Neuronal stem cell (in vitro differentiated cells): ENCODE measurements around the gene EHD1.

Source experiments
- DNase-seq: peaks from one replicate; pipeline ENCODE4 v3.0.0-alpha.2; 2013; ENCODE audit warnings: low spot score
- H2AFZ ChIP-seq: one replicate; pipeline ENCODE4 v1.6.1; 2013; ENCODE audit warnings: mild to moderate bottlenecking, low read length, inconsistent platforms
- H2AK5ac ChIP-seq: 2 replicates; pipeline ENCODE4 v1.6.1; 2013; ENCODE audit warnings: low read depth, mild to moderate bottlenecking, inconsistent platforms, low read length, moderate library complexity, mixed read lengths
- H2BK120ac ChIP-seq: 2 replicates; pipeline ENCODE4 v1.6.1; 2013; ENCODE audit warnings: low read depth, mild to moderate bottlenecking, inconsistent platforms, low read length, moderate library complexity, mixed read lengths
- H2BK12ac ChIP-seq: one replicate; pipeline ENCODE4 v1.6.1; 2013; ENCODE audit warnings: low read length, inconsistent platforms
- H2BK15ac ChIP-seq: 2 replicates; pipeline ENCODE4 v1.6.1; 2013; ENCODE audit warnings: mild to moderate bottlenecking, low read length, inconsistent platforms, mixed read lengths
- H2BK5ac ChIP-seq: one replicate; pipeline ENCODE4 v1.6.1; 2013; ENCODE audit warnings: inconsistent platforms, mild to moderate bottlenecking, low read length, moderate library complexity
- H3K14ac ChIP-seq: one replicate; pipeline ENCODE4 v1.6.1; 2013; ENCODE audit warnings: low read length, inconsistent platforms
- H3K18ac ChIP-seq: 2 replicates; pipeline ENCODE4 v1.6.1; 2013; ENCODE audit warnings: low read length, inconsistent platforms
- H3K23ac ChIP-seq: 2 replicates; pipeline ENCODE4 v1.6.1; 2013; ENCODE audit warnings: low read depth, mild to moderate bottlenecking, mixed read lengths, low read length, inconsistent platforms; ENCODE audit not compliant: poor library complexity
- H3K27ac ChIP-seq: replicated peaks from 3 replicates; pipeline ENCODE4 v1.5.1; 2013; ENCODE audit warnings: low read length, inconsistent platforms
- H3K27me3 ChIP-seq, 3 experiments: 2 replicates each; pipeline ENCODE4 v1.6.1; 2013; ENCODE audit warnings: low read length in 3 of 3, mild to moderate bottlenecking in 2 of 3, inconsistent platforms in 1 of 3, low read depth in 1 of 3, mixed read lengths in 1 of 3, moderate library complexity in 1 of 3; ENCODE audit not compliant: control insufficient read depth in 3 of 3, insufficient read depth in 3 of 3
- H3K36me3 ChIP-seq, 2 donors: replicated peaks in 1 of 2; 2 replicates each; pipeline ENCODE4 v1.6.1; 2013; ENCODE audit warnings: low read length in 2 of 2; ENCODE audit not compliant: control insufficient read depth in 2 of 2, insufficient read depth in 2 of 2
- H3K4ac ChIP-seq: 2 replicates; pipeline ENCODE4 v1.6.1; 2013; ENCODE audit warnings: inconsistent platforms, mild to moderate bottlenecking, low read length, moderate library complexity
- H3K4me1 ChIP-seq, 2 donors: 1 replicate in 1 of 2; 2 replicates in 1 of 2; pipeline ENCODE4 v1.6.1; 2013; ENCODE audit warnings: low read length in 2 of 2, low read depth in 1 of 2; ENCODE audit not compliant: control insufficient read depth in 2 of 2, insufficient read depth in 1 of 2
- H3K4me2 ChIP-seq: one replicate; pipeline ENCODE4 v1.6.1; 2013; ENCODE audit warnings: mild to moderate bottlenecking, low read length, inconsistent platforms; ENCODE audit not compliant: insufficient read depth, poor library complexity, severe bottlenecking
- H3K4me3 ChIP-seq, 2 donors: 2 replicates each; pipeline ENCODE4 v1.5.1; 2013; ENCODE audit warnings: low read length in 2 of 2, mild to moderate bottlenecking in 2 of 2, inconsistent platforms in 1 of 2, moderate library complexity in 1 of 2
- H3K79me1 ChIP-seq: one replicate; pipeline ENCODE4 v1.6.1; 2013; ENCODE audit warnings: low read depth, mild to moderate bottlenecking, inconsistent platforms, low read length, moderate library complexity
- H3K9ac ChIP-seq: one replicate; pipeline ENCODE4 v1.6.1; 2013; ENCODE audit warnings: mild to moderate bottlenecking, low read depth, low read length, inconsistent platforms; ENCODE audit not compliant: poor library complexity
- H3K9me3 ChIP-seq, 2 donors: replicated peaks in 1 of 2; 2 replicates each; pipeline versions ENCODE3 to v1.6.1; 2013; ENCODE audit warnings: low read length in 2 of 2, mild to moderate bottlenecking in 2 of 2, inconsistent platforms in 1 of 2, low read depth in 1 of 2, mixed read lengths in 1 of 2, moderate library complexity in 1 of 2; ENCODE audit not compliant: control insufficient read depth in 2 of 2, insufficient read depth in 1 of 2
- H4K8ac ChIP-seq: one replicate; pipeline ENCODE4 v1.6.1; 2013; ENCODE audit warnings: low read depth, mild to moderate bottlenecking, inconsistent platforms, low read length, moderate library complexity
- H4K91ac ChIP-seq: one replicate; pipeline ENCODE4 v1.6.1; 2013; ENCODE audit warnings: low read length, low read depth, mild to moderate bottlenecking, inconsistent platforms; ENCODE audit not compliant: poor library complexity
- WGBS, 2 donors: extraction: QIAGEN DNeasy Blood & Tissue Kit; methylation state at CpG; one replicate each; pipeline ENCODE4 v1.1.7; 2013; ENCODE audit warnings: missing lambda C conversion rate in 2 of 2, mixed read lengths in 1 of 2; ENCODE audit not compliant: insufficient read length in 2 of 2, insufficient replicate concordance in 1 of 2; ENCODE audit errors: extremely low coverage in 2 of 2; 5-methylcytosine and 5-hydroxymethylcytosine counted together

The EHD1 gene

GRCh38 chr11:64879244-64879900 lies 951 bp upstream of the EHD1 start:
- peak overlapping the region; percentile 14 for H3K14ac ChIP-seq
- peaks cover 3 to 4% of the 10 kb centered on the region in 2 donors for H3K36me3 ChIP-seq
- H2AFZ ChIP-seq = peak overlapping the region; percentile 90
- H3K9me3 ChIP-seq = no peaks in the 10 kb centered on the region
- peaks cover 0 to 15% (median 0%) of the 10 kb centered on the region in 3 experiments for H3K27me3 ChIP-seq
- no peak for DNase-seq
- peak overlapping the region; percentile 88 to 97 for H3K4me3 ChIP-seq
- peaks cover 10% of the 10 kb centered on the region for H3K79me1 ChIP-seq
- WGBS, 2 donors = no CpG with 5 or more reads among the region's 16 CpGs
- H4K8ac ChIP-seq = no peak overlapping the region
- H3K18ac ChIP-seq = peak overlapping the region; percentile 96
- peak overlapping the region; percentile 77 for H4K91ac ChIP-seq
- H2AK5ac ChIP-seq = peak overlapping the region; percentile 71
- H2BK120ac ChIP-seq = peak overlapping the region; percentile 57
- H3K27ac ChIP-seq = peak overlapping the region; percentile 80
- no peak overlapping the region for H2BK12ac ChIP-seq
- peak overlapping the region; percentile 97 for H3K23ac ChIP-seq
- peak overlapping the region; percentile 93 for H2BK5ac ChIP-seq
- peak overlapping the region; percentile 46 for H2BK15ac ChIP-seq
- H3K4ac ChIP-seq = peak overlapping the region; percentile 24
- H3K4me1 ChIP-seq = peaks cover 19 to 34% of the 10 kb centered on the region in 2 donors
- H3K9ac ChIP-seq = peak overlapping the region; percentile 97
- H3K4me2 ChIP-seq = peak overlapping the region; percentile 96

- Histone ChIP-seq H3K14ac (peak overlapping the region; percentile 96), H3K36me3 (peaks cover 5 to 11% of the 10 kb centered on the region in 2 donors), H2BK12ac (peak overlapping the region; percentile 93), H2BK5ac (peak overlapping the region; percentile 42), H3K4me3 (peak overlapping the region; percentile 88 to 99), H3K4me1 (peaks cover 19 to 34% of the 10 kb centered on the region in 2 donors), H3K27ac (peak overlapping the region; percentile 7), H3K27me3 (peaks cover 0 to 3% (median 0%) of the 10 kb centered on the region in 3 experiments), H3K4me2 (peak overlapping the region; percentile 91), H2BK120ac (peak overlapping the region; percentile 44), H4K8ac (no peak overlapping the region), H2BK15ac (peak overlapping the region; percentile 86), H2AFZ (peak overlapping the region; percentile 95), H2AK5ac (peak overlapping the region; percentile 81), H3K23ac (peak overlapping the region; percentile 97), H4K91ac (peak overlapping the region; percentile 75), H3K79me1 (peaks cover 10% of the 10 kb centered on the region), H3K4ac (peak overlapping the region; percentile 38), H3K9ac (peak overlapping the region; percentile 100), H3K18ac (peak overlapping the region; percentile 98), H3K9me3 (no peaks in the 10 kb centered on the region)
- no peak for DNase-seq
- no CpG with 5 or more reads among the region's 21 CpGs for WGBS, 2 donors
Observed at GRCh38 chr11:64878223-64878493, 263 bp downstream of the EHD1 start.

DNA sequence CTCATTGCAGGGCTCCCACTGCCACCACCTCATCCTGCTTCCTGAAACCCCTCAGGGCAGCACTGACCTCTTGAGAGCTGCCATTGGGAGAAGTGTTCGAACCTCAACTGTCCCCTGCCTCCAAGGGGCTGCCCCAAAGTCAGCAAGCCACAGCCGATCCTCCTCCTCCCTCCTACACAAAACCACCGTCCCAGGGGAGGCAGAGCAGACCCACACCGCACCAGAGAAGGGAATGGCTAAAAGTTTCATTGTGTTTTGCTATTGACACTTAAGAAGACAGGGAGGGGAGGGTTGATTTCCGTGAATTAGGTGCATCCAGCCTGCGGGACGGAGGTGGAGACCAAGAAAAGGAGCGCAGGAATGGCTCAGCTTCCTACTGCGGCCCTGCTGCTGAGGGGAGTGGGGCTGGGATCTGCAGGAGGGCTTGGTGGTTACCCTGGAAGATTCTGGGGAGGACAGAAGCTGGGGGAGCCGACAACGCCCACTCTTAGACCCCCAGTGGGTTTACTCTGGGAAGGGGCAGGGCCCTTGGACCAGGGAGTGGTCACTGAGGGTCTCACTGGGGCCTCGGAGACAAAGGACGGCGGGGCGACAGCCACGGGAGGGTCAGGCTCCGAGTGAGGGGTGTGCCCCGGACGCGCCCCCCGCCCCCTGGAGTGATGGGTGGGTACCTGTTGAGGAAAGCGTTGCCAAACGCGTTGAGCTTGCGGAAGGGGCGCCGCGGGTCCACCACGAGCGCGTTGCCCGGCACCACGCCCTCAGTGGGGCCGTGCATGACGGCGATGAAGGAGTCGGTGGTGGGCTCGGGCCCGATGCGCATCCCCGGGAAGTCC lies 815 bp downstream of the EHD1 start:
- H3K79me1 ChIP-seq = peaks cover 10% of the 10 kb centered on the region
- H2BK5ac ChIP-seq = peak overlapping the region; percentile 42
- H3K27me3 ChIP-seq = no peaks in the 10 kb centered on the region
- no CpG with 5 or more reads among the region's 41 CpGs for WGBS, 2 donors
- H3K9ac ChIP-seq = peak overlapping the region; percentile 100
- H3K36me3 ChIP-seq = peaks cover 8 to 16% of the 10 kb centered on the region in 2 donors
- no peak overlapping the region for H3K27ac ChIP-seq
- peak overlapping the region; percentile 91 for H3K4me2 ChIP-seq
- peak overlapping the region; percentile 97 for H3K23ac ChIP-seq
- H4K91ac ChIP-seq = peak overlapping the region; percentile 75
- H2BK15ac ChIP-seq = peak overlapping the region; percentile 86
- H3K4me3 ChIP-seq = peak overlapping the region; percentile 88 to 99
- no peaks in the 10 kb centered on the region for H3K9me3 ChIP-seq
- peaks cover 19 to 34% of the 10 kb centered on the region in 2 donors for H3K4me1 ChIP-seq
- H3K14ac ChIP-seq = peak overlapping the region; percentile 96
- H3K4ac ChIP-seq = peak overlapping the region; percentile 78
- peak overlapping the region; percentile 93 for H2BK12ac ChIP-seq
- no peak for DNase-seq
- peak overlapping the region; percentile 44 for H2BK120ac ChIP-seq
- peak overlapping the region; percentile 81 for H2AK5ac ChIP-seq
- H4K8ac ChIP-seq = no peak overlapping the region
- H3K18ac ChIP-seq = peak overlapping the region; percentile 98
- peak overlapping the region; percentile 95 for H2AFZ ChIP-seq

DNA sequence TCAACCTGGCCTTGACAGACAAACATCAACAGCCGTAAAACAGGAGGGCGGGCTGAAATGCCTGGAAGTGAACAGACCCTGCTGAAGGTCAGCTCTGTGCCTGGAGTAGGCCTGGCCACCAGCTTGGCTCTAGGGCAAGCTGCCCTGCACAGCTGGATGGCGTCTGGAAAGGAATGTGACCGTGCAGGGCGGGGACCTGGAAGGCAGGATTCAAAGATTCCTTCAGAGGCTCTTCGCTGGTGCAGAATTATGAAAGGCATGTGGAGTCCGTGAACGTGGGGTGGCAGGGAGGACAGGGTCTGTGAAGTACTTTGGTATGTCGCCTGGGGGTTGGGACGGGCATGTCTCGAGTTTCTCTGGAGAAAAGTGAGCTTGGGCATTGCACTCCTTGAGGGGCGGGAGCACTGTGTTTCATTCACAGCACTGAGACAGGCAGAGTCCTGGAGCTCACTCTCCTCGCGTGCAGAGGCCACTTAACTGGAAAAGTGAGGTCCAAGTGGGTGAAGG lies 1.5 kb downstream of the EHD1 start:
- no peak overlapping the region for H2BK120ac ChIP-seq
- H2BK12ac ChIP-seq = no peak overlapping the region
- H3K4ac ChIP-seq = peak overlapping the region; percentile 78
- H3K23ac ChIP-seq = no peak overlapping the region
- H3K4me2 ChIP-seq = peak overlapping the region; percentile 91
- H2AFZ ChIP-seq = no peak overlapping the region
- H4K8ac ChIP-seq = no peak overlapping the region
- peak overlapping the region; percentile 100 for H3K9ac ChIP-seq
- H3K4me3 ChIP-seq = peak overlapping the region; percentile 88 to 99
- H3K79me1 ChIP-seq = peaks cover 10% of the 10 kb centered on the region
- peaks cover 0 to under 1% of the 10 kb centered on the region in 2 donors for H3K9me3 ChIP-seq
- H3K36me3 ChIP-seq = peaks cover 9 to 20% of the 10 kb centered on the region in 2 donors
- H3K18ac ChIP-seq = no peak overlapping the region
- no peak overlapping the region for H3K27ac ChIP-seq
- H2BK5ac ChIP-seq = no peak overlapping the region
- no peak overlapping the region for H3K14ac ChIP-seq
- H3K27me3 ChIP-seq = no peaks in the 10 kb centered on the region
- peak overlapping the region; percentile 20 for H2AK5ac ChIP-seq
- no peak overlapping the region for H4K91ac ChIP-seq
- no CpG with 5 or more reads among the region's 14 CpGs for WGBS, 2 donors
- DNase-seq = no peak
- no peak overlapping the region for H2BK15ac ChIP-seq
- H3K4me1 ChIP-seq = peaks cover 19 to 35% of the 10 kb centered on the region in 2 donors
